H1 (cell line): ENCODE measurements around the gene PRAMEF9. TPM values are rescaled to one million over a fixed set of nuclear protein-coding genes. Genes with fewer than 3 reads are reported as not detected.
"Not testable (repeated sequence)": the region's sequence is repeated elsewhere in the genome, so short reads cannot be mapped to it uniquely, and the experiment has no call there.

Experiments
- CTCF ChIA-PET: fragments of 300-600 bp; sonication (Branson Sonifier 250); formaldehyde crosslinking; loops from one replicate; lab custom pipeline; 2021; ENCODE audit not compliant: partially characterized antibody; lab: Charles Lee
- POLR2A ChIA-PET: fragments of 300-600 bp; sonication (Branson Sonifier 250); formaldehyde crosslinking; loops from one replicate; lab custom pipeline; 2021; ENCODE audit warnings: inconsistent platforms; ENCODE audit not compliant: partially characterized antibody; lab: Charles Lee
- DNase-seq, 2 experiments: peaks; one replicate each; pipeline versions ENCODE4 v3.0.0 to v3.0.0-alpha.2; 2010 to 2022; ENCODE audit warnings: low spot score in 2 of 2, low read depth in 1 of 2, mixed read lengths in 1 of 2
- FAIRE-seq: peaks from 2 replicates; lab custom pipeline; 2011; peaks lifted over from hg19 to GRCh38; lab: Jason Lieb, UNC
- H2AFZ ChIP-seq: 2 replicates; pipeline ENCODE4 v1.8.1; 2012; ENCODE audit warnings: low read length, inconsistent platforms
- H2AK5ac ChIP-seq: 2 replicates; pipeline ENCODE4 v1.6.1; 2013; ENCODE audit warnings: low read depth, low read length
- H2BK120ac ChIP-seq: replicated peaks from 2 replicates; pipeline ENCODE3; 2013; ENCODE audit warnings: low read depth, low read length, inconsistent platforms
- H2BK12ac ChIP-seq: 2 replicates; pipeline ENCODE4 v1.6.1; 2013; ENCODE audit warnings: low read depth, low read length
- H2BK15ac ChIP-seq: 2 replicates; pipeline ENCODE4 v1.6.1; 2013; ENCODE audit warnings: low read length
- H2BK20ac ChIP-seq: 2 replicates; pipeline ENCODE4 v1.6.1; 2013; ENCODE audit warnings: low read length
- H2BK5ac ChIP-seq: 2 replicates; pipeline ENCODE4 v1.6.1; 2013; ENCODE audit warnings: low read depth, low read length
- H3K14ac ChIP-seq: 2 replicates; pipeline ENCODE4 v1.6.1; 2013; ENCODE audit warnings: inconsistent platforms; ENCODE audit not compliant: insufficient read length
- H3K18ac ChIP-seq: 2 replicates; pipeline ENCODE4 v1.6.1; 2013; ENCODE audit warnings: low read length; ENCODE audit errors: extremely low read depth
- H3K23ac ChIP-seq: 2 replicates; pipeline ENCODE4 v1.6.1; 2013; ENCODE audit warnings: inconsistent platforms; ENCODE audit not compliant: insufficient read length
- H3K23me2 ChIP-seq: 2 replicates; pipeline ENCODE4 v1.6.1; 2013; ENCODE audit warnings: low read depth, low read length
- H3K27ac ChIP-seq: 2 replicates; pipeline ENCODE4 v1.6.1; 2011; ENCODE audit warnings: low read depth, low read length, inconsistent platforms
- H3K27me3 ChIP-seq, 4 experiments: replicated peaks in 1 of 4; 1 replicate in 1 of 4; 2 replicates in 3 of 4; pipeline versions ENCODE4 v1.6.1 to v1.8.1; 2011 to 2013; ENCODE audit warnings: low read length in 3 of 4, mild to moderate bottlenecking in 3 of 4, inconsistent platforms in 2 of 4, mixed read lengths in 2 of 4, moderate library complexity in 1 of 4; ENCODE audit not compliant: control insufficient read depth in 3 of 4, insufficient read depth in 3 of 4; ENCODE audit errors: extremely low read depth in 1 of 4
- H3K36me3 ChIP-seq, 4 experiments: 2 replicates each; pipeline versions ENCODE4 v1.6.1 to v1.8.1; 2011 to 2013; ENCODE audit warnings: mild to moderate bottlenecking in 4 of 4, low read length in 3 of 4, moderate library complexity in 2 of 4, control low read depth in 1 of 4, inconsistent platforms in 1 of 4; ENCODE audit not compliant: insufficient read depth in 4 of 4, control insufficient read depth in 2 of 4
- H3K4ac ChIP-seq: replicated peaks from 2 replicates; pipeline ENCODE3; 2013; ENCODE audit warnings: low read length, low read depth, mixed read lengths, inconsistent platforms; ENCODE audit not compliant: insufficient read length
- H3K4me1 ChIP-seq, 4 experiments: replicated peaks in 1 of 4; 1 replicate in 1 of 4; 2 replicates in 3 of 4; pipeline versions ENCODE4 v1.6.1 to v1.8.1; 2011 to 2013; ENCODE audit warnings: low read length in 3 of 4, inconsistent platforms in 2 of 4, mixed read lengths in 1 of 4; ENCODE audit not compliant: insufficient read depth in 4 of 4, control insufficient read depth in 3 of 4
- H3K4me2 ChIP-seq, 2 experiments: 2 replicates each; pipeline versions ENCODE4 v1.6.1 to v1.8.1; 2011 to 2013; ENCODE audit warnings: low read depth in 2 of 2, low read length in 2 of 2, control low read depth in 1 of 2, inconsistent platforms in 1 of 2, mild to moderate bottlenecking in 1 of 2; ENCODE audit not compliant: insufficient read depth in 1 of 2
- H3K4me3 ChIP-seq, 4 experiments: fragments of 200-600, 300-600 bp in 1 of 4; sonication (generic), shearing (Covaris generic), sonication (Bioruptor Twin) in 1 of 4; 2 replicates each; pipeline versions ENCODE4 v1.5.1 to v1.8.1; 2011 to 2016; ENCODE audit warnings: low read length in 4 of 4, low read depth in 3 of 4, control low read depth in 2 of 4, inconsistent platforms in 2 of 4, mild to moderate bottlenecking in 2 of 4, mixed read lengths in 1 of 4, moderate library complexity in 1 of 4; ENCODE audit not compliant: insufficient read depth in 2 of 4; ENCODE audit errors: extremely low read depth in 1 of 4
- H3K56ac ChIP-seq: replicated peaks from 2 replicates; pipeline ENCODE3; 2013; ENCODE audit warnings: low read depth, mild to moderate bottlenecking, mixed read lengths, low read length, inconsistent platforms; ENCODE audit not compliant: insufficient read length
- H3K79me1 ChIP-seq: 2 replicates; pipeline ENCODE4 v1.6.1; 2013; ENCODE audit warnings: low read depth, low read length, control low read depth
- H3K79me2 ChIP-seq, 2 experiments: 2 replicates each; pipeline versions ENCODE4 v1.6.1 to v1.8.1; 2012 to 2013; ENCODE audit warnings: low read length in 2 of 2, mild to moderate bottlenecking in 2 of 2, inconsistent platforms in 1 of 2; ENCODE audit not compliant: insufficient read depth in 2 of 2, control insufficient read depth in 1 of 2
- H3K9ac ChIP-seq, 4 experiments: replicated peaks in 1 of 4; 1 replicate in 1 of 4; 2 replicates in 3 of 4; pipeline versions ENCODE4 v1.6.1 to v1.8.1; 2011 to 2013; ENCODE audit warnings: low read depth in 3 of 4, low read length in 3 of 4, control low read depth in 2 of 4, mild to moderate bottlenecking in 2 of 4, moderate library complexity in 2 of 4, inconsistent platforms in 1 of 4; ENCODE audit errors: extremely low read depth in 1 of 4
- H3K9me3 ChIP-seq, 2 experiments: 2 replicates each; pipeline versions ENCODE4 v1.6.1 to v1.8.1; 2012 to 2013; ENCODE audit warnings: mild to moderate bottlenecking in 2 of 2, moderate library complexity in 2 of 2, control low read depth in 1 of 2, inconsistent platforms in 1 of 2, low read depth in 1 of 2, low read length in 1 of 2, mixed read lengths in 1 of 2; ENCODE audit not compliant: insufficient read depth in 2 of 2
- H4K20me1 ChIP-seq, 2 experiments: replicated peaks in 1 of 2; 2 replicates each; pipeline versions ENCODE3 to v1.8.1; 2011 to 2013; ENCODE audit warnings: inconsistent platforms in 2 of 2, low read length in 2 of 2, mild to moderate bottlenecking in 1 of 2; ENCODE audit not compliant: insufficient read depth in 2 of 2, control insufficient read depth in 1 of 2
- H4K5ac ChIP-seq: 2 replicates; pipeline ENCODE4 v1.6.1; 2013; ENCODE audit warnings: low read length, low read depth, mixed read lengths, inconsistent platforms; ENCODE audit not compliant: insufficient read length
- H4K8ac ChIP-seq: 2 replicates; pipeline ENCODE4 v1.8.0; 2013; ENCODE audit warnings: mild to moderate bottlenecking, moderate library complexity, low read length, inconsistent platforms; ENCODE audit not compliant: insufficient read depth; ENCODE audit errors: extremely low read depth
- H4K91ac ChIP-seq: replicated peaks from 2 replicates; pipeline ENCODE3; 2013; ENCODE audit warnings: low read length, mixed read lengths, inconsistent platforms; ENCODE audit not compliant: insufficient read length
- WGBS, 2 experiments: shearing (Covaris generic) in 1 of 2; methylation state at CpG; one replicate each; pipeline versions ENCODE4 v1.1.6 to v1.1.7; 2013 to 2015; ENCODE audit warnings: low lambda C conversion rate in 2 of 2, mixed read lengths in 2 of 2, inconsistent platforms in 1 of 2, low coverage in 1 of 2, missing lambda C conversion rate in 1 of 2; ENCODE audit not compliant: insufficient replicate concordance in 2 of 2, insufficient coverage in 1 of 2, insufficient read length in 1 of 2; ENCODE audit errors: extremely low coverage in 1 of 2, missing lambda C conversion rate in 1 of 2; 5-methylcytosine and 5-hydroxymethylcytosine counted together
- polyA plus RNA-seq, 7 experiments: library from polyadenylated mRNA; depleted of rRNA in 3 of 7; stranded (reverse) in 5 of 7; unstranded in 2 of 7; fragments of >200 nt in 5 of 7; fragments of 200-250 nt in 2 of 7; gene quantifications; 1 replicate in 5 of 7; 2 replicates in 1 of 7; 4 replicates in 1 of 7; pipeline versions ENCODE4 v1.2.1 to v1.2.3, GENCODE V29; 2011 to 2013; ENCODE audit warnings: missing spikeins in 2 of 7, mixed read lengths in 2 of 7
- total RNA-seq: library from RNA; stranded (reverse); fragmentation: NEBNext Ultra II Directional; extraction: Animal tissue kit (Norgen Biotek cat#: 25700); gene quantifications from 2 replicates; pipeline ENCODE4 v1.2.1, GENCODE V29; 2021

The PRAMEF9 gene
- total and polyA plus RNA-seq, 2 of the 8 experiments (the other 6 are each of a cell fraction or from before 2014, with no cell fraction given): not detected

DNA sequence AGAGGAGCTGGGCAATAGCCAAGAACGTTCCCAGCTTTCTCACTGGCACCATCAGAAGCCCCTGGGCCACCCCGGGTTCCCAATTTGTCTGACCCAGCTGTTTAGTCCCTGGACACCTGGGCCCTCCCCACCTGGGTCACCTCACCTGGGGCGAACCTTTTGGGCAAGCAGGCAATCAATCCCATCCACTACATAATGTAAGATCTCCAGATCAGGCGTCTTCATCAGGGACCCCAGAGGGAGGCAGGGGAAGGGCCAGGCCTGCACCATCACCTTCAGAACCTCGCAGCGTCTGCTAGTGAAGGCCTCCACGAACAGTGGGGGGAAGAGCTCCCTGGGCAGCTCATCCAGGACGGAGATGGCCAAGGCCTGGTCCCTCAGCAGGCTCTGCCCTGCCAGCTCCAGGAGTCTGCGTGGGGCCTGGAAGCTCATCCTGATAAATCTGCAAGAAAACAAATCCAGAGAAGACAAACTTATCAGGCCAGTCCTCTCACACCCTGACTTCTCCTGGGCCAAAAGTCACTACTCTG lies 54.1 kb downstream of the PRAMEF9 start, which contains the start of gene PRAMEF18:
Gene PRAMEF18 (minus strand): TSS at position 480 of the 530 bp plus-strand sequence. CDS start 48 bp downstream, at position 432.
- H3K56ac ChIP-seq, H3K4me2 ChIP-seq, POLR2A ChIA-PET, H3K36me3 ChIP-seq, H4K5ac ChIP-seq, H4K91ac ChIP-seq, H2BK5ac ChIP-seq, H3K9ac ChIP-seq, H3K23me2 ChIP-seq, H3K4me3 ChIP-seq, CTCF ChIA-PET, H2BK12ac ChIP-seq, H2AFZ ChIP-seq, H3K4ac ChIP-seq, H3K79me1 ChIP-seq, H2BK120ac ChIP-seq, H4K8ac ChIP-seq, H3K14ac ChIP-seq, H2AK5ac ChIP-seq, H2BK15ac ChIP-seq, H4K20me1 ChIP-seq, H3K79me2 ChIP-seq, H3K18ac ChIP-seq, FAIRE-seq, H3K27ac ChIP-seq, H3K4me1 ChIP-seq, H3K27me3 ChIP-seq, H3K23ac ChIP-seq, H2BK20ac ChIP-seq: not testable (repeated sequence)
- H3K9me3 ChIP-seq: peaks cover 36 to 56% of the 10 kb centered on the region in 2 experiments
- WGBS, 2 experiments: 65% methylated on average over 8 of the region's 9 CpGs; no CpG with 5 or more reads in 1 of the 2 experiments
- DNase-seq: peak in 1 of 2 experiments; percentile 17
